A673 (cell line): ENCODE results near the gene YKT6.

Experiments
- CTCF ChIP-seq: fragments of 300-800, 200-600 bp; sonication (generic); conservative IDR thresholded peaks from 2 replicates; pipeline ENCODE4 v1.5.1; 2017; ENCODE audit warnings: low read depth, mild to moderate bottlenecking, antibody characterized with exemption, low read length, moderate library complexity, mixed read lengths
- EZH2 ChIP-seq: fragments of 200-600 bp; sonication (generic); IDR thresholded peaks from 2 replicates; pipeline ENCODE4 v1.6.1; 2017; ENCODE audit warnings: borderline replicate concordance, low read depth, mild to moderate bottlenecking, mixed read lengths, antibody characterized with exemption, low read length; ENCODE audit not compliant: poor library complexity, severe bottlenecking

GRCh38 chr7:44232396-44232795, 31.6 kb downstream of the YKT6 start:
- no peak for TF ChIP-seq EZH2
- TF ChIP-seq CTCF, result no peak
